K562 (cell line): ENCODE data around the gene CD82. TPM values are rescaled to one million over a fixed set of nuclear protein-coding genes. Genes with fewer than 3 reads are reported as not detected.
A peak's percentile ranks its signal among the peaks of the same experiment; 100 is the strongest.

Experiments used
- ATAC-seq: fragments of 200-7000 bp; cut with Tn5 transposase; 3 replicates; pipeline ENCODE4 v1.9.1; 2020; ENCODE audit warnings: moderate library complexity
- BruUV-seq: library from RNA; stranded (reverse); fragments of 400-500 nt; replicated peaks from 2 replicates; lab custom pipeline; 2021; lab: Mats Ljungman, UMichigan
- CTCF ChIA-PET: fragments of 300-600 bp; formaldehyde crosslinking; extraction: SDS; loops from one replicate; lab custom pipeline; 2021; ENCODE audit warnings: low intra/inter-chr PET ratio; lab: Yijun Ruan, JAX
- POLR2A ChIA-PET: fragments of 300-600, 350-650 bp; sonication (Branson Sonifier 250); formaldehyde crosslinking; extraction: SDS; loops from one replicate; lab custom pipeline; 2021; ENCODE audit warnings: antibody characterized with exemption, inconsistent platforms; lab: Yijun Ruan, JAX
- DNase-seq, 4 experiments: peaks; one replicate each; pipeline versions ENCODE4 v3.0.0 to v3.0.0-alpha.2; 2011 to 2018; ENCODE audit warnings: low spot score in 3 of 4, mixed read lengths in 3 of 4; ENCODE audit errors: extremely low read depth in 1 of 4
- FAIRE-seq: peaks from 2 replicates; lab custom pipeline; 2011; peaks lifted over from hg19 to GRCh38; lab: Jason Lieb, UNC
- H2AFZ ChIP-seq: 2 replicates; pipeline ENCODE4 v1.6.0; 2011; ENCODE audit warnings: low read depth, low read length, control low read depth, inconsistent platforms
- H3K27ac ChIP-seq: fragments of 200-600 bp; 3 replicates; pipeline ENCODE4 v1.8.0; 2011; ENCODE audit warnings: low read depth, mild to moderate bottlenecking, control low read depth, inconsistent platforms, low read length, moderate library complexity, mixed read lengths; ENCODE audit errors: extremely low read depth
- H3K27me3 ChIP-seq, 2 experiments: fragments of 300-600 bp in 1 of 2; 2 replicates in 1 of 2; 3 replicates in 1 of 2; pipeline versions ENCODE4 v1.6.0 to v1.8.0; 2011; ENCODE audit warnings: inconsistent platforms in 2 of 2, low read length in 2 of 2, mild to moderate bottlenecking in 1 of 2, mixed read lengths in 1 of 2, moderate library complexity in 1 of 2; ENCODE audit not compliant: control insufficient read depth in 2 of 2, insufficient read depth in 2 of 2
- H3K36me3 ChIP-seq: fragments of 300-600 bp; 3 replicates; pipeline ENCODE4 v1.8.0; 2011; ENCODE audit warnings: mild to moderate bottlenecking, low read length, inconsistent platforms; ENCODE audit not compliant: control insufficient read depth, insufficient read depth
- H3K4me1 ChIP-seq, 2 experiments: fragments of 200-600 bp in 1 of 2; replicated peaks in 1 of 2; 2 replicates in 1 of 2; 3 replicates in 1 of 2; pipeline versions ENCODE4 v1.5.1 to v1.8.0; 2011; ENCODE audit warnings: inconsistent platforms in 2 of 2, low read length in 2 of 2, mild to moderate bottlenecking in 1 of 2, mixed read lengths in 1 of 2, moderate library complexity in 1 of 2; ENCODE audit not compliant: control insufficient read depth in 2 of 2, insufficient read depth in 2 of 2
- H3K4me2 ChIP-seq: 2 replicates; pipeline ENCODE4 v1.6.1; 2011; ENCODE audit warnings: low read length, control low read depth, inconsistent platforms, mixed read lengths; ENCODE audit not compliant: insufficient read depth
- H3K4me3 ChIP-seq: fragments of 200-600 bp; sonication (generic), shearing (Covaris generic); 2 replicates; pipeline ENCODE4 v1.5.1; 2016; ENCODE audit warnings: control low read depth, inconsistent platforms
- H3K79me2 ChIP-seq: fragments of 200-600 bp; 3 replicates; pipeline ENCODE4 v1.8.0; 2011; ENCODE audit warnings: low read length, inconsistent platforms; ENCODE audit not compliant: control insufficient read depth, insufficient read depth
- H3K9ac ChIP-seq, 2 experiments: 2 replicates each; pipeline versions ENCODE4 v1.6.0 to v1.6.1; 2011; ENCODE audit warnings: low read depth in 2 of 2, low read length in 2 of 2, control low read depth in 1 of 2, inconsistent platforms in 1 of 2, mild to moderate bottlenecking in 1 of 2, mixed read lengths in 1 of 2; ENCODE audit not compliant: insufficient read depth in 1 of 2
- H3K9me1 ChIP-seq: one replicate; pipeline ENCODE4 v1.6.0; 2011; ENCODE audit warnings: inconsistent platforms, mild to moderate bottlenecking, low read length, moderate library complexity; ENCODE audit not compliant: control insufficient read depth, insufficient read depth
- H3K9me3 ChIP-seq: replicated peaks from 2 replicates; pipeline ENCODE4 v1.5.1; 2011; ENCODE audit warnings: low read depth, low read length, inconsistent platforms; ENCODE audit not compliant: control insufficient read depth, insufficient read depth
- H4K20me1 ChIP-seq: replicated peaks from 2 replicates; pipeline ENCODE4 v1.6.1; 2011; ENCODE audit warnings: low read length, inconsistent platforms, mixed read lengths; ENCODE audit not compliant: control insufficient read depth, insufficient read depth
- CEBPB ChIP-seq: fragments of 450-650 bp; IDR thresholded peaks from 2 replicates; pipeline ENCODE4 v1.6.1; 2016; ENCODE audit warnings: missing genetic modification characterization, missing compliant biosample characterization
- EWSR1 ChIP-seq: fragments of 450-650 bp; IDR thresholded peaks from 2 replicates; pipeline ENCODE4 v1.6.1; 2018; ENCODE audit warnings: borderline replicate concordance, mild to moderate bottlenecking, low read depth, moderate library complexity; ENCODE audit not compliant: partially characterized antibody
- KDM1A ChIP-seq, 2 experiments: fragments of 450-650 bp; IDR thresholded peaks; 2 replicates each; pipeline ENCODE4 v1.6.1; 2016; ENCODE audit warnings: mild to moderate bottlenecking in 2 of 2
- MEIS2 ChIP-seq: fragments of 450-650 bp; IDR thresholded peaks from 2 replicates; pipeline ENCODE4 v1.6.1; 2014; ENCODE audit warnings: mild to moderate bottlenecking; ENCODE audit not compliant: partially characterized antibody
- PBX2 ChIP-seq, 2 experiments: IDR thresholded peaks in 1 of 2; conservative IDR thresholded peaks in 1 of 2; 2 replicates each; pipeline ENCODE4 v1.6.1; 2016; ENCODE audit warnings: low read depth in 2 of 2, mild to moderate bottlenecking in 1 of 2, missing compliant biosample characterization in 1 of 2, missing genetic modification characterization in 1 of 2, moderate library complexity in 1 of 2
- RCOR1 ChIP-seq, 2 experiments: IDR thresholded peaks; 2 replicates each; pipeline ENCODE4 v1.6.1; 2012; ENCODE audit warnings: low read depth in 2 of 2, low read length in 2 of 2, borderline replicate concordance in 1 of 2, improper control_type of control experiment in 1 of 2
- RNF2 ChIP-seq: sonication (generic); IDR thresholded peaks from 2 replicates; pipeline ENCODE4 v1.6.1; 2016
- SMAD4 ChIP-seq: fragments of 250-450 bp; sonication (Bioruptor Pico); conservative IDR thresholded peaks from 2 replicates; pipeline ENCODE4 v1.8.0; 2021; ENCODE audit warnings: inconsistent platforms, mild to moderate bottlenecking, moderate library complexity
- WGBS: fragments of 100-300 bp; shearing (Covaris generic); methylation state at CpG from one replicate; pipeline ENCODE4 v1.1.6; 2016; ENCODE audit warnings: low coverage, mixed read lengths; ENCODE audit not compliant: insufficient coverage; ENCODE audit errors: missing lambda C conversion rate; 5-methylcytosine and 5-hydroxymethylcytosine counted together
- in situ Hi-C: fragments of 300-500 bp; cut with MboI; formaldehyde crosslinking; loops from 4 replicates; pipeline ENCODE4 v1.15.0; 2018; ENCODE audit warnings: inconsistent platforms, mixed read lengths
- intact Hi-C: fragments of 100-400 bp; cut with micrococcal nuclease; formaldehyde crosslinking; loops from 2 replicates; pipeline ENCODE4 v1.14.2; 2022
- polyA plus RNA-seq, 8 experiments: library from polyadenylated mRNA; depleted of rRNA in 4 of 8; stranded (reverse) in 5 of 8; unstranded in 3 of 8; fragments of >200 nt; fragmentation: Nextera tagmentation in 2 of 8; fragmentation: Illumina TruSeq in 1 of 8; extraction: Ambion mirVana in 2 of 8; extraction: Trizol in 1 of 8; gene quantifications; 2 replicates each; pipeline versions ENCODE4 v1.2.1 to v1.2.3, GENCODE V29; 2011 to 2014; ENCODE audit warnings: inconsistent platforms in 1 of 8, missing spikeins in 1 of 8
- total RNA-seq, 7 experiments: library from RNA; depleted of rRNA in 6 of 7; stranded (reverse); fragments of >200 nt in 6 of 7; fragmentation: Illumina TruSeq in 2 of 7; extraction: Trizol in 2 of 7; gene quantifications; 2 replicates each; pipeline versions ENCODE4 v1.2.1 to v1.2.3, GENCODE V29; 2011 to 2021; ENCODE audit warnings: low replicate concordance in 1 of 7

CD82 gene
- total and polyA plus RNA-seq, 9 of the 15 experiments (the other 6 are each of a cell fraction or from before 2014, with no cell fraction given), result 0.27 to 9.4 (median 3.0) TPM

GRCh38 chr11:44607987-44608386 is 42.5 kb downstream of the CD82 start:
- peaks cover 15 to 19% of the 10 kb centered on the region in 2 experiments; a peak in 4 of 5 replicates for H3K4me1 ChIP-seq
- ChIA-PET POLR2A (interaction anchor here (0.6 to 2.2 kb wide), 4 partner anchors 9 to 45 kb away, joined by 3 to 9 read pairs (median 6); no protein-coding TSS in a partner anchor), CTCF (no interaction called here)
- no peak overlapping the region for H3K27ac ChIP-seq
- peak overlapping the region in 1 of 2 experiments; percentile 31; a peak in 1 of 4 replicates for H3K9ac ChIP-seq
- H3K36me3 ChIP-seq, result no peaks in the 10 kb centered on the region
- H3K79me2 ChIP-seq, result no peaks in the 10 kb centered on the region
- H2AFZ ChIP-seq, result no peak overlapping the region
- no peaks in the 10 kb centered on the region for H4K20me1 ChIP-seq
- BruUV-seq, result no TSS peak
- ATAC-seq (no peak), DNase-seq (peak in 3 of 4 experiments; percentile 13 to 37 (median 35)), FAIRE-seq (no peak)
- no peaks in the 10 kb centered on the region for H3K9me3 ChIP-seq
- WGBS, result 20% methylated on average over 8 of the region's 8 CpGs
- in situ Hi-C loops, result loop anchor here (5.0 kb wide), 1 partner anchor 46 kb away; no protein-coding TSS in a partner anchor
- peak in 1 of 2 experiments; percentile 19; a peak in 1 of 4 replicates for TF ChIP-seq RCOR1 (IDR thresholded peaks at IDR 0.05; ENCODE audit: borderline replicate concordance in 1 of 2, low read depth in 2 of 2, low read length in 2 of 2)
- 0 out of 2 replicates have a peak, but pooled peaks have one; percentile 24 for TF ChIP-seq SMAD4 (CRISPR knock-in tag)
- peak; percentile 84 for TF ChIP-seq CEBPB
- no peak for TF ChIP-seq RNF2
- no peak for TF ChIP-seq EWSR1
- TF ChIP-seq PBX2 (CRISPR knock-in tag; IDR thresholded peaks at IDR 0.05; ENCODE audit: low read depth), result no peak
- TF ChIP-seq PBX2 (tag; conservative IDR thresholded peaks at IDR 0.05; ENCODE audit: low read depth), result peak; percentile 38; the same call in 1 of the 2 replicates
- peak in 1 of 2 experiments; percentile 33; a peak in 1 of 4 replicates for TF ChIP-seq KDM1A (IDR thresholded peaks at IDR 0.05)
- peak; percentile 41 for TF ChIP-seq MEIS2
- H3K4me3 ChIP-seq, result no peak overlapping the region
- intact Hi-C loops, result no loop called here
- no peaks in the 10 kb centered on the region for H3K9me1 ChIP-seq
- H3K27me3 ChIP-seq, result no peaks in the 10 kb centered on the region; a peak in 1 of 5 replicates
- H3K4me2 ChIP-seq, result no peak overlapping the region; the same call in 1 of the 2 replicates
